Measurements from ENCODE around the gene SBNO2. TPM values are rescaled to one million over a fixed set of nuclear protein-coding genes. Genes with fewer than 3 reads are reported as not detected.

Gene SBNO2
- total and polyA plus RNA-seq, 9 of the 15 experiments (the other 6 are each of a cell fraction or from before 2014, with no cell fraction given): 0.01 to 46.2 (median 6.7) TPM

- TF ChIP-seq MNT (conservative IDR thresholded peaks at IDR 0.05): no peak
- TF ChIP-seq DNMT1 (IDR thresholded peaks at IDR 0.05): no peak
- no peak for TF ChIP-seq POLR2AphosphoS2 (IDR thresholded peaks at IDR 0.05; ENCODE audit: low read length)
- no peak for TF ChIP-seq SFPQ (IDR thresholded peaks at IDR 0.05; ENCODE audit: low read depth, low read length)
- TF ChIP-seq MYC (IDR thresholded peaks at IDR 0.05; ENCODE audit: low read depth, low read length): no peak
- no peak for TF ChIP-seq MYC (CRISPR knock-in tag; IDR thresholded peaks at IDR 0.05; ENCODE audit: borderline replicate concordance, low read depth)
- peak; percentile 91 for TF ChIP-seq PRDM10 (IDR thresholded peaks at IDR 0.05; ENCODE audit: partially characterized antibody)
- TF ChIP-seq RNF219 (CRISPR knock-in tag; IDR thresholded peaks at IDR 0.05): no peak
Observed at GRCh38 chr19:1079566-1080111, 94.4 kb downstream of the SBNO2 start (continued).
